GM19455 (cell line): Measurements from ENCODE around the gene CDK5.

Experiments
- ATAC-seq: cut with Tn5 transposase; IDR thresholded peaks from one replicate; pipeline ENCODE4 v1.9.1; 2021; ENCODE audit not compliant: unreplicated experiment

CDK5 gene

GRCh38 chr7:151087245-151088018 is 29.7 kb upstream of the CDK5 start:
- no peak for ATAC-seq

GRCh38 chr7:151086802-151087244 is 29.1 kb upstream of the CDK5 start:
- no peak for ATAC-seq

- ATAC-seq: peak; percentile 34
Observed at GRCh38 chr7:151085691-151086620, 28.3 kb upstream of the CDK5 start, which contains the start of gene AGAP3. AGAP3 (plus strand) TSS chr7:151086475; CDS start chr7:151086742, 267 bp downstream.

- ATAC-seq: no peak
Observed at GRCh38 chr7:151085329-151085690, 27.6 kb upstream of the CDK5 start.

GRCh38 chr7:151083824-151084160 is 26.1 kb upstream of the CDK5 start:
- ATAC-seq: no peak

GRCh38 chr7:151083071-151083823 is 25.6 kb upstream of the CDK5 start, which contains the start of gene TMUB1:
TMUB1 (minus strand) TSS chr7:151083493; CDS start chr7:151082563, 930 bp downstream.
- ATAC-seq: peak; percentile 48

GRCh38 chr7:151082141-151083070 is 24.7 kb upstream of the CDK5 start:
- ATAC-seq: no peak

- no peak for ATAC-seq
Observed at GRCh38 chr7:151081170-151082101, 23.7 kb upstream of the CDK5 start.

GRCh38 chr7:151080522-151081169 is 22.9 kb upstream of the CDK5 start, which contains the start of gene FASTK:
FASTK (minus strand) TSS chr7:151080809; CDS start chr7:151080766, 43 bp downstream.
- peak; percentile 77 for ATAC-seq

- peak; percentile 1 for ATAC-seq
Observed at GRCh38 chr7:151080067-151080521, 22.4 kb upstream of the CDK5 start.

- no peak for ATAC-seq
Observed at GRCh38 chr7:151079199-151079910, 21.7 kb upstream of the CDK5 start.

- no peak for ATAC-seq
Observed at GRCh38 chr7:151078233-151079040, 20.7 kb upstream of the CDK5 start.

GRCh38 chr7:151077705-151078232 is 20.1 kb upstream of the CDK5 start:
- ATAC-seq: no peak

- ATAC-seq: no peak
Observed at GRCh38 chr7:151076863-151077704, 19.4 kb upstream of the CDK5 start.

GRCh38 chr7:151075978-151076426 is 18.3 kb upstream of the CDK5 start:
- no peak for ATAC-seq

GRCh38 chr7:151075662-151075971 is 17.9 kb upstream of the CDK5 start:
- no peak for ATAC-seq
